Suprapubic skin (tissue), 4 donors: Measurements from ENCODE around the gene ARID1B.

Experiments used
- EP300 ChIP-seq: sonication (generic); formaldehyde crosslinking; IDR thresholded peaks from one replicate; pipeline ENCODE4 v1.6.1; 2017; ENCODE audit warnings: antibody characterized with exemption
- POLR2A ChIP-seq, 2 donors: fragments of 450-650 bp; IDR thresholded peaks; one replicate each; pipeline ENCODE4 v1.6.1; 2017; ENCODE audit warnings: antibody characterized with exemption in 2 of 2, mild to moderate bottlenecking in 2 of 2, moderate library complexity in 2 of 2
- POLR2AphosphoS5 ChIP-seq, 3 donors: sonication (generic); formaldehyde crosslinking; IDR thresholded peaks; one replicate each; pipeline ENCODE4 v1.6.1; 2017; ENCODE audit warnings: antibody characterized with exemption in 3 of 3
- TF ChIP-seq, protein P1 (sequence below), 2 donors: fragments of 200-600 bp in 1 of 2; fragments of 450-650 bp in 1 of 2; sonication (generic) in 1 of 2; IDR thresholded peaks; one replicate each; pipeline ENCODE4 v1.5.1; 2016 to 2019; ENCODE audit warnings: antibody characterized with exemption in 2 of 2, mild to moderate bottlenecking in 1 of 2, moderate library complexity in 1 of 2

DNA sequence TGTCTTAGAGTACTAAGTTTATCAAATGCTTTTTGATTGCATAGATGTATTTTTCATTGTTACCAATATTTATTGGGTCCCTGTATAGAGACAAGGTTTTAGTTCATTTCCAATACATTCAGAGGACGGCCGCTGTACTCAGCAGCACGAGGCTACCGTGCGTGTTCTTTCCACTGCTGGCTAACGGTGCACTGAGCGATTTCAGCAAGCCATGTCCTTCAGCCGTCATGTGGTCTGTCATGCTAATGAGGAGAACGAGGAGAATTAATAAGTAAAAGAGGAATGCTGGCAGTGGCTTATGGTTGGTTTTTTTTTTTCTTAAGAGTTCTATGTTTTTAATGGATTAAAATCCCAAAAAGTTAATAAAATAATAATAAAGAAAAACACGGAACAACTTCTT lies 253.6 kb downstream of the ARID1B start:
- TF ChIP-seq, protein P1, sequence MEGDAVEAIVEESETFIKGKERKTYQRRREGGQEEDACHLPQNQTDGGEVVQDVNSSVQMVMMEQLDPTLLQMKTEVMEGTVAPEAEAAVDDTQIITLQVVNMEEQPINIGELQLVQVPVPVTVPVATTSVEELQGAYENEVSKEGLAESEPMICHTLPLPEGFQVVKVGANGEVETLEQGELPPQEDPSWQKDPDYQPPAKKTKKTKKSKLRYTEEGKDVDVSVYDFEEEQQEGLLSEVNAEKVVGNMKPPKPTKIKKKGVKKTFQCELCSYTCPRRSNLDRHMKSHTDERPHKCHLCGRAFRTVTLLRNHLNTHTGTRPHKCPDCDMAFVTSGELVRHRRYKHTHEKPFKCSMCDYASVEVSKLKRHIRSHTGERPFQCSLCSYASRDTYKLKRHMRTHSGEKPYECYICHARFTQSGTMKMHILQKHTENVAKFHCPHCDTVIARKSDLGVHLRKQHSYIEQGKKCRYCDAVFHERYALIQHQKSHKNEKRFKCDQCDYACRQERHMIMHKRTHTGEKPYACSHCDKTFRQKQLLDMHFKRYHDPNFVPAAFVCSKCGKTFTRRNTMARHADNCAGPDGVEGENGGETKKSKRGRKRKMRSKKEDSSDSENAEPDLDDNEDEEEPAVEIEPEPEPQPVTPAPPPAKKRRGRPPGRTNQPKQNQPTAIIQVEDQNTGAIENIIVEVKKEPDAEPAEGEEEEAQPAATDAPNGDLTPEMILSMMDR (IDR thresholded peaks at IDR 0.05): no peak
- TF ChIP-seq POLR2AphosphoS5 (IDR thresholded peaks at IDR 0.05): no peak
- TF ChIP-seq POLR2A (IDR thresholded peaks at IDR 0.05): no peak
- TF ChIP-seq EP300: no peak
